ENCODE measurements around the gene TWIST2. TPM values are rescaled to one million over a fixed set of nuclear protein-coding genes. Genes with fewer than 3 reads are reported as not detected.
A peak's percentile ranks its signal among the peaks of the same experiment; 100 is the strongest.

Gene TWIST2
- total RNA-seq, 2 experiments from 2014 or later = not detected

GRCh38 chr2:238864207-238865014 lies 16.5 kb downstream of the TWIST2 start:
- peak; percentile 92 for ATAC-seq
- POLR2A ChIA-PET = no interaction called here
- intact Hi-C loops (cut with micrococcal nuclease) = no loop called here
- CTCF ChIA-PET = no interaction called here
- Mint-ChIP-seq H3K27ac (no peak overlapping the region), H3K27me3 (peaks cover 7% of the 10 kb centered on the region), H3K4me3 (no peak overlapping the region), H3K4me1 (ENCODE audit: low read depth) (peaks cover 3% of the 10 kb centered on the region), H3K36me3 (ENCODE audit: low read depth) (no peaks in the 10 kb centered on the region), H3K9me3 (no peaks in the 10 kb centered on the region)
- peak; percentile 76 for DNase-seq
- no peak for TF ChIP-seq CTCF (IDR thresholded peaks at IDR 0.05)

- Mint-ChIP-seq H3K36me3 (ENCODE audit: low read depth) (no peaks in the 10 kb centered on the region), H3K27ac (no peak overlapping the region), H3K9me3 (peaks cover 2% of the 10 kb centered on the region), H3K4me3 (no peak overlapping the region), H3K4me1 (ENCODE audit: low read depth) (peaks cover 3% of the 10 kb centered on the region), H3K27me3 (peaks cover 4% of the 10 kb centered on the region)
- intact Hi-C loops (cut with micrococcal nuclease) = no loop called here
- ChIA-PET CTCF (no interaction called here), POLR2A (no interaction called here)
- DNase-seq = no peak
- no peak for TF ChIP-seq CTCF (IDR thresholded peaks at IDR 0.05)
- no peak for ATAC-seq
Measured at GRCh38 chr2:238865015-238865719, 17.3 kb downstream of the TWIST2 start.

GRCh38 chr2:238865744-238866355 lies 18.0 kb downstream of the TWIST2 start:
- POLR2A ChIA-PET = no interaction called here
- no peak overlapping the region for H3K27ac Mint-ChIP-seq
- DNase-seq = no peak
- CTCF ChIA-PET = no interaction called here
- H3K9me3 Mint-ChIP-seq = peaks cover 2% of the 10 kb centered on the region
- no peak overlapping the region for H3K4me3 Mint-ChIP-seq
- H3K36me3 Mint-ChIP-seq (ENCODE audit: low read depth) = no peaks in the 10 kb centered on the region
- peaks cover 4% of the 10 kb centered on the region for H3K27me3 Mint-ChIP-seq
- TF ChIP-seq CTCF (IDR thresholded peaks at IDR 0.05) = no peak
- peaks cover 3% of the 10 kb centered on the region for H3K4me1 Mint-ChIP-seq (ENCODE audit: low read depth)
- ATAC-seq = no peak
- intact Hi-C loops (cut with micrococcal nuclease) = no loop called here

GRCh38 chr2:238866656-238867277 lies 18.9 kb downstream of the TWIST2 start:
- ATAC-seq = no peak
- no peak for TF ChIP-seq CTCF (IDR thresholded peaks at IDR 0.05)
- intact Hi-C loops (cut with micrococcal nuclease) = no loop called here
- Mint-ChIP-seq H3K36me3 (ENCODE audit: low read depth) (no peaks in the 10 kb centered on the region), H3K9me3 (peaks cover 2% of the 10 kb centered on the region), H3K27me3 (peaks cover 4% of the 10 kb centered on the region), H3K4me3 (no peak overlapping the region), H3K4me1 (ENCODE audit: low read depth) (peaks cover 3% of the 10 kb centered on the region), H3K27ac (no peak overlapping the region)
- DNase-seq = no peak
- ChIA-PET CTCF (no interaction called here), POLR2A (no interaction called here)

Data from activated CD8-positive, alpha-beta T cell treated with anti-CD3 and anti-CD28 coated beads for 36 hours (primary cell).